Neural cell (in vitro differentiated cells): ENCODE data around the gene BMERB1. TPM values are rescaled to one million over a fixed set of nuclear protein-coding genes. Genes with fewer than 3 reads are reported as not detected.

Experiments used
- H2AFZ ChIP-seq: fragments of 200-600, 300-800 bp; sonication (generic), shearing (Covaris generic); 2 replicates; pipeline ENCODE4 v1.6.0; 2014; ENCODE audit warnings: low read depth, mild to moderate bottlenecking, antibody characterized with exemption, low read length, moderate library complexity
- H3F3A ChIP-seq: fragments of 200-600 bp; shearing (Covaris generic); 2 replicates; pipeline ENCODE4 v1.6.1; 2016; ENCODE audit warnings: mild to moderate bottlenecking, moderate library complexity, mixed read lengths, antibody characterized with exemption, low read length; ENCODE audit not compliant: insufficient read depth, poor library complexity, severe bottlenecking
- H3K27ac ChIP-seq: fragments of 200-600, 300-800 bp; sonication (generic), shearing (Covaris generic); 2 replicates; pipeline ENCODE4 v1.5.1; 2014; ENCODE audit warnings: mild to moderate bottlenecking, low read length, moderate library complexity
- H3K27me3 ChIP-seq: fragments of 300-800, 200-600 bp; sonication (generic), shearing (Covaris generic); 2 replicates; pipeline ENCODE4 v1.6.0; 2014; ENCODE audit warnings: mild to moderate bottlenecking, low read depth, low read length, moderate library complexity; ENCODE audit not compliant: insufficient read depth
- H3K36me3 ChIP-seq: fragments of 300-800, 200-600 bp; sonication (generic), shearing (Covaris generic); 2 replicates; pipeline ENCODE4 v1.5.1; 2014; ENCODE audit warnings: mild to moderate bottlenecking, antibody characterized with exemption, low read length, moderate library complexity; ENCODE audit not compliant: insufficient read depth
- H3K4me2 ChIP-seq: fragments of 300-800, 200-600 bp; sonication (generic), shearing (Covaris generic); 2 replicates; pipeline ENCODE4 v1.6.0; 2014; ENCODE audit warnings: mild to moderate bottlenecking, low read length
- H3K4me3 ChIP-seq: fragments of 300-800, 200-600 bp; sonication (generic), shearing (Covaris generic); 2 replicates; pipeline ENCODE4 v1.5.1; 2014; ENCODE audit warnings: mild to moderate bottlenecking, low read length, moderate library complexity
- H3K79me2 ChIP-seq: fragments of 200-600 bp; shearing (Covaris generic); replicated peaks from 2 replicates; pipeline ENCODE4 v1.6.0; 2014; ENCODE audit warnings: mild to moderate bottlenecking, low read length, moderate library complexity; ENCODE audit not compliant: insufficient read depth
- H3K9ac ChIP-seq: fragments of 300-800, 200-600 bp; sonication (generic), shearing (Covaris generic); 2 replicates; pipeline ENCODE4 v1.6.1; 2016; ENCODE audit warnings: mild to moderate bottlenecking, low read length, mixed read lengths
- H3K9me2 ChIP-seq: fragments of 200-600 bp; shearing (Covaris generic); 2 replicates; pipeline ENCODE4 v1.6.1; 2016; ENCODE audit warnings: mild to moderate bottlenecking, low read length, mixed read lengths; ENCODE audit not compliant: insufficient read depth
- H3K9me3 ChIP-seq: fragments of 200-600, 300-800 bp; sonication (generic), shearing (Covaris generic); 2 replicates; pipeline ENCODE4 v1.6.1; 2016; ENCODE audit warnings: mild to moderate bottlenecking, mixed run types, low read length, moderate library complexity, mixed read lengths
- H4K20me1 ChIP-seq: fragments of 200-600 bp; shearing (Covaris generic); 2 replicates; pipeline ENCODE4 v1.6.1; 2016; ENCODE audit warnings: mild to moderate bottlenecking, mixed run types; ENCODE audit not compliant: insufficient read depth
- CTCF ChIP-seq: fragments of 450-650 bp; IDR thresholded peaks from 2 replicates; pipeline ENCODE4 v1.5.1; 2014; ENCODE audit warnings: antibody characterized with exemption, mild to moderate bottlenecking, moderate library complexity; ENCODE audit not compliant: poor library complexity, severe bottlenecking
- EP300 ChIP-seq: fragments of 450-650 bp; conservative IDR thresholded peaks from 2 replicates; pipeline ENCODE4 v1.6.1; 2014; ENCODE audit warnings: antibody characterized with exemption, mild to moderate bottlenecking, moderate library complexity; ENCODE audit not compliant: poor library complexity, severe bottlenecking
- EZH2 ChIP-seq: fragments of 200-600, 300-800 bp; shearing (Covaris generic), sonication (generic); IDR thresholded peaks from 2 replicates; pipeline ENCODE4 v1.6.1; 2014; ENCODE audit warnings: antibody characterized with exemption, low read length, borderline replicate concordance, mild to moderate bottlenecking; ENCODE audit not compliant: insufficient read depth, poor library complexity, severe bottlenecking
- MXI1 ChIP-seq: fragments of 450-650 bp; conservative IDR thresholded peaks from 2 replicates; pipeline ENCODE4 v1.6.1; 2014; ENCODE audit warnings: antibody characterized with exemption, mild to moderate bottlenecking; ENCODE audit not compliant: poor library complexity, severe bottlenecking
- POLR2AphosphoS5 ChIP-seq: IDR thresholded peaks from 2 replicates; pipeline ENCODE4 v1.6.1; 2012
- RAD21 ChIP-seq: fragments of 450-650 bp; conservative IDR thresholded peaks from 2 replicates; pipeline ENCODE4 v1.6.1; 2014; ENCODE audit warnings: antibody characterized with exemption, mild to moderate bottlenecking, moderate library complexity
- REST ChIP-seq: IDR thresholded peaks from 2 replicates; pipeline ENCODE4 v1.6.1; 2012; ENCODE audit warnings: borderline replicate concordance
- SMC3 ChIP-seq: fragments of 450-650 bp; conservative IDR thresholded peaks from 2 replicates; pipeline ENCODE4 v1.6.1; 2014; ENCODE audit warnings: antibody characterized with exemption, mild to moderate bottlenecking, moderate library complexity; ENCODE audit not compliant: poor library complexity
- TAF1 ChIP-seq: IDR thresholded peaks from 2 replicates; pipeline ENCODE4 v1.6.1; 2012; ENCODE audit warnings: low read depth
- polyA plus RNA-seq: library from polyadenylated mRNA; depleted of rRNA; stranded (reverse); fragments of >200 nt; gene quantifications from 2 replicates; pipeline ENCODE4 v1.2.3, GENCODE V29; 2014

The BMERB1 gene
- polyA plus RNA-seq, 1 donor from 2014 or later, result 149 TPM

DNA sequence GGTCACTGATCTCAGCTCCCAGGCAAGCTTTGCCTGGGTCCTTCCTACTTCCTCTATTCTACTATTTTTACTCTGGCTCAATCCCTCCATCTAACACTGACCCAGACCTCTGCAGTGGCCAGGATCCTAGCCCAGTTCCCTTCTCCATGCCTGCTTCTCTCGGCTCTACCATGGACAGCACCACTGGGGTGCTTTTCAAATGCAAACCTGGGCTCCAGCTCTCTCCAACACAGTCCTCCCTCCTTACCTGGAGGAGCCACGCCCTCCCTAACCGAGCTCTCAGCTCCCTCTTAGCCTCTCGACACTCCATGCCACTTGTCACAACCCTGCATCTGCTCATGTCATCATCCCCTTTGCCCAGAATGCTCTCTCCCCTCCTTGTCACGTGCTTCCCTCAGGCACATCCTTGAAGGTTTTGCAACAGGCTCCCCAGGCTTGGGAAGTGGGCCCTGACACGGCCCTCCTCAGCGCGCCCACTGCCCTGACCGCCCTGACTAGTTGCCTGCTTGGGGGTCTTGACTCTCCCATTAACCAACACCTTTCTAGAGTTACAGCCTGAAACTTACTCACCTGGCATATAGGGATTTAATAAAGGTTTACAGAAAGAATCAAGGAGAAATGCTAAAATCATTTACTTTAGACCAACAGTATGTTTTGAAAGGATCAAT is 167.0 kb downstream of the BMERB1 start:
- H3K9ac ChIP-seq, result no peak overlapping the region
- no peak overlapping the region for H3K4me3 ChIP-seq
- H3K36me3 ChIP-seq, result peaks cover 10% of the 10 kb centered on the region
- H3K9me3 ChIP-seq, result no peaks in the 10 kb centered on the region
- no peaks in the 10 kb centered on the region for H4K20me1 ChIP-seq
- H2AFZ ChIP-seq, result no peak overlapping the region
- H3K27ac ChIP-seq, result no peak overlapping the region
- no peaks in the 10 kb centered on the region for H3F3A ChIP-seq
- no peaks in the 10 kb centered on the region for H3K9me2 ChIP-seq
- no peaks in the 10 kb centered on the region for H3K79me2 ChIP-seq
- H3K27me3 ChIP-seq, result no peaks in the 10 kb centered on the region
- TF ChIP-seq POLR2AphosphoS5, result no peak
- TF ChIP-seq MXI1, result no peak
- no peak for TF ChIP-seq EZH2
- TF ChIP-seq REST, result no peak
- no peak for TF ChIP-seq CTCF
- TF ChIP-seq RAD21, result no peak
- no peak for TF ChIP-seq EP300
- TF ChIP-seq SMC3, result no peak
- no peak for TF ChIP-seq TAF1
- H3K4me2 ChIP-seq, result no peak overlapping the region

DNA sequence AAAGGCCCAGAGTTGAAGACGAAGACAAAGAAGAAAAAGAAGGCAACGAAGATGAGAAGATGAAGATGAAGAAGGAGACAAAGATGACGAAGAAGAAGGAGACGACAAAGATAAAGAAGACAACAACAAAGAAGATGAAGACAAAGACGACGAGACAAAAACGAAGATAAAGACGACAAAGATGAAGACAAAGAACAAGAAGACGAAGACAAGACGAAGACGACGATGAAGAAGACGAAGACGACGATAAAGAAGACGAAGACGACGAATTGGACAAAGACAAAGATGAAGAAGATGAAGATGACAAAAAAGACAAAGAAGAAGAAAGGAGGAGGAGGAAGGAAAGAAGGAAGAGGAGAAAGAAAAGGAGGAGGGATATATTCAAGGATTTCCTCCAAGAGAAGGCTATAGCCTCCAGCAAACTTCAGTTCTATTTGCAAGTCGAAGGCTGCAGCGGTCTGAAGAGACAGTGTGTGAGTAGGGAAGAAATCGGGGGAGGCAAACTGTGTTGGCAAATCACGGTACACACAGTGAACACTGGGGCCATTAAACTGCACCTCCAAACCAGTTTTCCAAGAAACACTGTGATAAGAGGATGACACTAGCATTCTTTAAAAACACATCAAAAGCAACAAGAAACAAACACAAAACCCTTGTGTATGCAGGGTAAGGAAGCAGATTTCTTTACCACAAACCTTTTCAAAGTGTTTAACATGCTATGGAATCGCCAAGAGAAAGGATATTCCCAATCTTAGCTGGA is 168.1 kb downstream of the BMERB1 start:
- H3K27me3 ChIP-seq, result no peaks in the 10 kb centered on the region
- H3F3A ChIP-seq, result no peaks in the 10 kb centered on the region
- H3K9me2 ChIP-seq, result no peaks in the 10 kb centered on the region
- H3K9me3 ChIP-seq, result no peaks in the 10 kb centered on the region
- TF ChIP-seq EP300, result no peak
- no peak for TF ChIP-seq MXI1
- no peak for TF ChIP-seq SMC3
- TF ChIP-seq REST, result no peak
- no peak for TF ChIP-seq CTCF
- no peak for TF ChIP-seq EZH2
- no peak for TF ChIP-seq RAD21
- TF ChIP-seq POLR2AphosphoS5, result no peak
- TF ChIP-seq TAF1, result no peak
- H3K36me3 ChIP-seq, result peaks cover 10% of the 10 kb centered on the region
- H3K27ac ChIP-seq, result no peak overlapping the region
- no peak overlapping the region for H3K4me3 ChIP-seq
- no peak overlapping the region for H3K4me2 ChIP-seq
- H3K9ac ChIP-seq, result no peak overlapping the region
- no peaks in the 10 kb centered on the region for H4K20me1 ChIP-seq
- no peaks in the 10 kb centered on the region for H3K79me2 ChIP-seq
- no peak overlapping the region for H2AFZ ChIP-seq
